IMR-90 (cell line): ENCODE results near the gene USP36.
"Not testable (repeated sequence)": the region's sequence is repeated elsewhere in the genome, so short reads cannot be mapped to it uniquely, and the experiment has no call there.

Source experiments
- BHLHE40 ChIP-seq: fragments of 150-350 bp; IDR thresholded peaks from 2 replicates; pipeline ENCODE4 v1.6.1; 2016; ENCODE audit warnings: mild to moderate bottlenecking, low read depth, low read length
- POLR2A ChIP-seq: IDR thresholded peaks from 2 replicates; pipeline ENCODE4 v1.6.1; 2012; ENCODE audit warnings: mild to moderate bottlenecking, low read depth, low read length
- RAD21 ChIP-seq: IDR thresholded peaks from 2 replicates; pipeline ENCODE4 v1.6.1; 2012; ENCODE audit warnings: low read length, improper control_type of control experiment
- TF ChIP-seq, protein P1 (sequence below): conservative IDR thresholded peaks from 2 replicates; pipeline ENCODE4 v1.5.1; 2012; ENCODE audit warnings: mild to moderate bottlenecking, low read depth, low read length, improper control_type of control experiment

- TF ChIP-seq, protein P1, sequence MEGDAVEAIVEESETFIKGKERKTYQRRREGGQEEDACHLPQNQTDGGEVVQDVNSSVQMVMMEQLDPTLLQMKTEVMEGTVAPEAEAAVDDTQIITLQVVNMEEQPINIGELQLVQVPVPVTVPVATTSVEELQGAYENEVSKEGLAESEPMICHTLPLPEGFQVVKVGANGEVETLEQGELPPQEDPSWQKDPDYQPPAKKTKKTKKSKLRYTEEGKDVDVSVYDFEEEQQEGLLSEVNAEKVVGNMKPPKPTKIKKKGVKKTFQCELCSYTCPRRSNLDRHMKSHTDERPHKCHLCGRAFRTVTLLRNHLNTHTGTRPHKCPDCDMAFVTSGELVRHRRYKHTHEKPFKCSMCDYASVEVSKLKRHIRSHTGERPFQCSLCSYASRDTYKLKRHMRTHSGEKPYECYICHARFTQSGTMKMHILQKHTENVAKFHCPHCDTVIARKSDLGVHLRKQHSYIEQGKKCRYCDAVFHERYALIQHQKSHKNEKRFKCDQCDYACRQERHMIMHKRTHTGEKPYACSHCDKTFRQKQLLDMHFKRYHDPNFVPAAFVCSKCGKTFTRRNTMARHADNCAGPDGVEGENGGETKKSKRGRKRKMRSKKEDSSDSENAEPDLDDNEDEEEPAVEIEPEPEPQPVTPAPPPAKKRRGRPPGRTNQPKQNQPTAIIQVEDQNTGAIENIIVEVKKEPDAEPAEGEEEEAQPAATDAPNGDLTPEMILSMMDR = not testable (repeated sequence)
- not testable (repeated sequence) for TF ChIP-seq RAD21, BHLHE40, POLR2A
Measured at GRCh38 chr17:78751000-78751399, 89.6 kb downstream of the USP36 start.
